AG09309 (cell line): Measurements from ENCODE around the gene PINLYP.
"Not testable (repeated sequence)": the region's sequence is repeated elsewhere in the genome, so short reads cannot be mapped to it uniquely, and the experiment has no call there.

Source experiments
- DNase-seq: peaks from one replicate; pipeline ENCODE4 v3.0.0-alpha.2; 2010; ENCODE audit warnings: low read depth
- H3K4me3 ChIP-seq: 2 replicates; pipeline ENCODE4 v1.5.1; 2011; ENCODE audit warnings: mild to moderate bottlenecking, low read depth, low read length, moderate library complexity; ENCODE audit not compliant: control insufficient read depth
- CTCF ChIP-seq: IDR thresholded peaks from 2 replicates; pipeline ENCODE4 v1.5.1; 2011; ENCODE audit warnings: mild to moderate bottlenecking, low read depth, low read length, inconsistent platforms; ENCODE audit not compliant: insufficient read depth, control insufficient read depth; ENCODE audit errors: missing control alignments

The PINLYP gene

GRCh38 chr19:43541920-43542650, 33.5 kb upstream of the PINLYP start:
- no peak for DNase-seq
- no peak for TF ChIP-seq CTCF
- no peak overlapping the region for H3K4me3 ChIP-seq

GRCh38 chr19:43544077-43544476, 31.5 kb upstream of the PINLYP start:
- DNase-seq = no peak
- H3K4me3 ChIP-seq = no peak overlapping the region
- no peak for TF ChIP-seq CTCF

- TF ChIP-seq CTCF = no peak
- no peak for DNase-seq
- H3K4me3 ChIP-seq = no peak overlapping the region
Measured at GRCh38 chr19:43545276-43545675, 30.3 kb upstream of the PINLYP start.

- TF ChIP-seq CTCF = no peak
- DNase-seq = no peak
- no peak overlapping the region for H3K4me3 ChIP-seq
Measured at GRCh38 chr19:43545981-43546380, 29.6 kb upstream of the PINLYP start.

GRCh38 chr19:43546581-43546980, 29.0 kb upstream of the PINLYP start:
- no peak overlapping the region for H3K4me3 ChIP-seq
- no peak for TF ChIP-seq CTCF
- no peak for DNase-seq

- not testable (repeated sequence) for DNase-seq, H3K4me3 ChIP-seq
Measured at GRCh38 chr19:43547926-43548325, 27.7 kb upstream of the PINLYP start.

GRCh38 chr19:43548706-43549105, 26.9 kb upstream of the PINLYP start:
- no peak overlapping the region for H3K4me3 ChIP-seq
- DNase-seq = no peak
- TF ChIP-seq CTCF = no peak
